GM19328 (cell line): ENCODE measurements around the gene ACRBP.
"Not testable (repeated sequence)": the region's sequence is repeated elsewhere in the genome, so short reads cannot be mapped to it uniquely, and the experiment has no call there.

Experiments
- ATAC-seq: cut with Tn5 transposase; IDR thresholded peaks from one replicate; pipeline ENCODE4 v1.9.1; 2021; ENCODE audit warnings: mild to moderate bottlenecking, moderate library complexity; ENCODE audit not compliant: unreplicated experiment

Gene ACRBP

GRCh38 chr12:6618483-6619225 is 28.6 kb downstream of the ACRBP start:
- no peak for ATAC-seq

GRCh38 chr12:6615802-6616201 is 31.4 kb downstream of the ACRBP start:
- no peak for ATAC-seq

GRCh38 chr12:6614513-6615172 is 32.6 kb downstream of the ACRBP start:
- no peak for ATAC-seq

- no peak for ATAC-seq
Measured at GRCh38 chr12:6613776-6614512, 33.3 kb downstream of the ACRBP start.

GRCh38 chr12:6613015-6613775 is 34.0 kb downstream of the ACRBP start:
- no peak for ATAC-seq

- ATAC-seq = no peak
Measured at GRCh38 chr12:6612652-6613014, 34.6 kb downstream of the ACRBP start.

GRCh38 chr12:6612247-6612646 is 35.0 kb downstream of the ACRBP start:
- ATAC-seq = no peak

- no peak for ATAC-seq
Measured at GRCh38 chr12:6608592-6609281, 38.5 kb downstream of the ACRBP start.

- no peak for ATAC-seq
Measured at GRCh38 chr12:6607751-6608591, 39.3 kb downstream of the ACRBP start.

GRCh38 chr12:6606331-6607131 is 40.7 kb downstream of the ACRBP start:
- no peak for ATAC-seq

GRCh38 chr12:6605421-6606330 is 41.6 kb downstream of the ACRBP start:
- no peak for ATAC-seq

GRCh38 chr12:6604259-6605029 is 42.8 kb downstream of the ACRBP start:
- no peak for ATAC-seq

- no peak for ATAC-seq
Measured at GRCh38 chr12:6603095-6603567, 44.1 kb downstream of the ACRBP start.

- no peak for ATAC-seq
Measured at GRCh38 chr12:6602526-6602925, 44.7 kb downstream of the ACRBP start.

- ATAC-seq = not testable (repeated sequence)
Measured at GRCh38 chr12:6595673-6596072, 51.6 kb downstream of the ACRBP start.

- ATAC-seq = no peak
Measured at GRCh38 chr12:6592087-6592486, 55.1 kb downstream of the ACRBP start.
